NCI-H1105 (cell line): ENCODE data around the gene UGGT2.

ENCODE experiments used
- DNase-seq: peaks from one replicate; lab custom pipeline; 2025; lab: John Stamatoyannopoulos, UW

UGGT2 gene, protein sequence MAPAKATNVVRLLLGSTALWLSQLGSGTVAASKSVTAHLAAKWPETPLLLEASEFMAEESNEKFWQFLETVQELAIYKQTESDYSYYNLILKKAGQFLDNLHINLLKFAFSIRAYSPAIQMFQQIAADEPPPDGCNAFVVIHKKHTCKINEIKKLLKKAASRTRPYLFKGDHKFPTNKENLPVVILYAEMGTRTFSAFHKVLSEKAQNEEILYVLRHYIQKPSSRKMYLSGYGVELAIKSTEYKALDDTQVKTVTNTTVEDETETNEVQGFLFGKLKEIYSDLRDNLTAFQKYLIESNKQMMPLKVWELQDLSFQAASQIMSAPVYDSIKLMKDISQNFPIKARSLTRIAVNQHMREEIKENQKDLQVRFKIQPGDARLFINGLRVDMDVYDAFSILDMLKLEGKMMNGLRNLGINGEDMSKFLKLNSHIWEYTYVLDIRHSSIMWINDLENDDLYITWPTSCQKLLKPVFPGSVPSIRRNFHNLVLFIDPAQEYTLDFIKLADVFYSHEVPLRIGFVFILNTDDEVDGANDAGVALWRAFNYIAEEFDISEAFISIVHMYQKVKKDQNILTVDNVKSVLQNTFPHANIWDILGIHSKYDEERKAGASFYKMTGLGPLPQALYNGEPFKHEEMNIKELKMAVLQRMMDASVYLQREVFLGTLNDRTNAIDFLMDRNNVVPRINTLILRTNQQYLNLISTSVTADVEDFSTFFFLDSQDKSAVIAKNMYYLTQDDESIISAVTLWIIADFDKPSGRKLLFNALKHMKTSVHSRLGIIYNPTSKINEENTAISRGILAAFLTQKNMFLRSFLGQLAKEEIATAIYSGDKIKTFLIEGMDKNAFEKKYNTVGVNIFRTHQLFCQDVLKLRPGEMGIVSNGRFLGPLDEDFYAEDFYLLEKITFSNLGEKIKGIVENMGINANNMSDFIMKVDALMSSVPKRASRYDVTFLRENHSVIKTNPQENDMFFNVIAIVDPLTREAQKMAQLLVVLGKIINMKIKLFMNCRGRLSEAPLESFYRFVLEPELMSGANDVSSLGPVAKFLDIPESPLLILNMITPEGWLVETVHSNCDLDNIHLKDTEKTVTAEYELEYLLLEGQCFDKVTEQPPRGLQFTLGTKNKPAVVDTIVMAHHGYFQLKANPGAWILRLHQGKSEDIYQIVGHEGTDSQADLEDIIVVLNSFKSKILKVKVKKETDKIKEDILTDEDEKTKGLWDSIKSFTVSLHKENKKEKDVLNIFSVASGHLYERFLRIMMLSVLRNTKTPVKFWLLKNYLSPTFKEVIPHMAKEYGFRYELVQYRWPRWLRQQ (N-terminal part only)

DNA sequence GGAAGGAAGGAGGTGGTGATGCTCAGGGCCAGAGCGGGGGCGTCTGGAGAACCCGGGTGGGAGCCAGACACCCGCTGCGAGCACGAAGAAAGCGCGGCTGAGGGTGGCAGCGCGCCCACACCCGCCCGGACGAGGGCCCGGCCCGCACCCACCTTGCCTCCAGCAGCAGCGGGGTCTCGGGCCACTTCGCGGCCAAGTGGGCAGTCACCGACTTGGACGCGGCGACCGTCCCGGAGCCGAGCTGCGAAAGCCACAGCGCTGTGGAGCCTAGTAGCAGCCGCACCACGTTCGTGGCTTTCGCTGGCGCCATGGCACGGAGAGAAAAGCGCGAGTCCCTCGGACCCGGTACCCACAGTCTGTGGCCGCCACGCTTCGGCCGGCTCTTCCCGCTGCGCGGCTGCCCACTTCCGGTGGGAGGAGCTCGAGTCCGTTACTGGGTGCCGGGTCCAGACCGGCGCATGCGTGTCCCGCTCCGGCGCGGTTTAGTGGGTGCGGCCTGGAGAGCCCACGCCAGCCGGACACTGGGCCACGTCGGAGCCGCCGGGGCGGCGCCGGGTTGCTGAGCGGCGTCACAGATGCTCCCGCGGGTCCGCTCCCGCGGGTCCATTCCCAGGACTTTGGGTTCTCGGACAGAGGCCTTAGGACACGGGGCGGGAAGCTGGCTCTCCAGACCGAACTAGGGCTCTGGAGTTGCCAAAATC, at the start of gene UGGT2:
Gene UGGT2 (minus strand): TSS at position 399 of the 701 bp plus-strand sequence. CDS start 89 bp downstream, at position 310.
- peak; percentile 68 for DNase-seq

DNA sequence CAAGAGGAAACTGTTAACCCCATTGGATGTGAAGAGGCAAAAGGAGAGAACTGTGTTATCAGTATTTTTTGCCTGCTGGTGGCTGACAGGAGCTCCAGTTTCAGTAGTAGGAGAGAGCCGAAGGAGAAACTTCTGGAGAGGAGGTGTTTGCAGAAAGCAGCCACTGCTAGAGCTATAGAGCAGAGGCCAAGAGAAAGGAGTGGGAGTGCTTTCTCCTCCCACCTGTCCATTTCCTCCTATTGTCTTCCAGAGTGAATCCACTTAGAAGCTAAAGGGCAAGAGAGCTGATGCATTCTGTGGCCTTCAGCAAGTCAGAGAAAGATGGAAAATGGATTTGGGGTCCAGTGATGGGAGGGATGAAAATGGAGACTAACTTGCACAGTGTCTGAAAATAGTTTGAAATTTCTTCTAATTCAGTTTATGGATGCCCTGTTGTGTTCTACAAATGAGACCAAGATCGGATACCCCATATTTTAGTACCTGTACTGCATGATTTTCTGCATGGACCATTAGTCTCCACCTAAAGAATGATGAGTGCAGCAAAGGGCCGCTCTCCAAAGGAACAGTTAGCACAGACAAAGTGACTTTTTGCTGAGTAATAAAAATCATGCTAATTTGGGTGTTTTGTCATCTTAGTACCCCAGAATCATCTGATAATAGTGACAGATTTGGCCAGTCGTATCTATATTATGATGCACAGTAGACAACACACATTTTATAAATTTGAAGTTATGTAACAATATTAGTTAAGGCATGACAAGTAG, 47.4 kb upstream of the UGGT2 start:
- DNase-seq, result no peak

DNA sequence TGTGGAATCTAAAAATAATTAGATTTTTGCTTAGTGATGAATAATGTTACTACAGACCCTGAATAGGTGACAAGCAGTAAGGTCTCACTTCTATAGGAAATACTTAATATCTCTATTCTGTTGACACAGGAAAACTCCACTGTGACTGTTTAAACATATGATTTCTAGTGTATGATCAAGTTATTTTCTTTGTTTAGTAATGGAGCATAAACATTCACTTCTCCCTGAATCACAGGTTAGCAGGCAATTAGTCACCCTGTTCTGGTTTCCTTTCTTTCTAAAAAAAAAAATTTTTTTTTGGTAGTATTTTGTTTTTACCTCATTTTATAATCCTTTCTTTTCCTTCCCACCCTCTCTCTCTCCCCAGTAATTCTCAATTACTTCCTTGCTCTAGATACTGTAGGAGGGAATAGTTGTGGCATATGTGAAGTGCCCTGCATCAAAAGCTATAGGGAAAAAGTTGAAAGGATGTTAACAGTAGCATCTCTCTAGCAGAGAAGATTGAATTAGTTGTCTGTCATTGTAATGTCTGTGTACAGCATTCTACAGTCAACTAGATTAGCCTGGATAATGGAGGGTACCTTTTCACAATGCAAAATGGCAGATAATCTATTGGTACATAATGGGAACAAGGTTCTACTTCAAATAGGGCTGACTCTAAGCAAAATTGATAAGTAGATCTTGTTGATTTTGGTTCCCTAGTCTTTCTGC, 40.2 kb upstream of the UGGT2 start:
- DNase-seq, result no peak

DNA sequence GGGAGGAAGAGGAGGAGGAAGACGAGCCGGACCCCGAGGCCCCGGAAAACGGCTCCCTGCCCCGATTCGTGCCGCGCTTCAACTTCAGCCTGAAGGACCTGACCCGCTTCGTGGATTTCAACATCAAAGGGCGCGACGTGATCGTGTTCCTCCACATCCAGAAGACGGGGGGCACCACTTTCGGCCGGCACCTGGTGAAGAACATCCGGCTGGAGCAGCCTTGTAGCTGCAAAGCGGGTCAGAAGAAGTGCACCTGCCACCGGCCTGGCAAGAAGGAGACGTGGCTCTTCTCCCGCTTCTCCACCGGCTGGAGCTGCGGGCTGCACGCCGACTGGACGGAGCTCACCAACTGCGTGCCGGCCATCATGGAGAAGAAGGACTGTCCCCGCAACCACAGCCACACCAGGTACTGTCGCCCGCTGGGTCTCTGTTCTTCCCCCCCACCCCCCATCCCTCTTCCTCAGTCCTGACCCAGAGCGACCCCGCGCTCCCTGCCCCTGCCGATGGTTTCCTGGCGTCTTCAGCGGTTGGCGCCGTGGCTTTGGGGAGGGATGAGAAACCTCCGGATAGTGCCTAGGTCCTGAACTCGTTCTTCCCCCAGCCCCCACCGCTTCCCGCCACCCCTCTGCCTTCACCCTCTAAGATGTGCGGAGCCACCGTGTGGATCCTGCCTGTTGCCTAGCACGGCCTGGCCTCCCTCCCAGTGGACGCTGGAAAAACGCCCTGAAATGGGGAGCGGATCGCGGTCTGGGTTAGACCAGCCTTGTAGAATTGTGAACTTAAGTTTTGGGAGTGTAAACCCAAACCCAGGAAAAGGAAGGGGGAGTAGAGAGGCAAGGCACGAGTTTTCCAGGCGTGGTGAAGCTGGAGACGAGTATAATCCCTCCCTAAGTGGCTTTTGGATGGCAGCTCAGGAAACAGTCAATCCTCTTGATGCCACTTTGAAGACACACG, 38.2 kb upstream of the UGGT2 start:
- peak; percentile 22 for DNase-seq

DNA sequence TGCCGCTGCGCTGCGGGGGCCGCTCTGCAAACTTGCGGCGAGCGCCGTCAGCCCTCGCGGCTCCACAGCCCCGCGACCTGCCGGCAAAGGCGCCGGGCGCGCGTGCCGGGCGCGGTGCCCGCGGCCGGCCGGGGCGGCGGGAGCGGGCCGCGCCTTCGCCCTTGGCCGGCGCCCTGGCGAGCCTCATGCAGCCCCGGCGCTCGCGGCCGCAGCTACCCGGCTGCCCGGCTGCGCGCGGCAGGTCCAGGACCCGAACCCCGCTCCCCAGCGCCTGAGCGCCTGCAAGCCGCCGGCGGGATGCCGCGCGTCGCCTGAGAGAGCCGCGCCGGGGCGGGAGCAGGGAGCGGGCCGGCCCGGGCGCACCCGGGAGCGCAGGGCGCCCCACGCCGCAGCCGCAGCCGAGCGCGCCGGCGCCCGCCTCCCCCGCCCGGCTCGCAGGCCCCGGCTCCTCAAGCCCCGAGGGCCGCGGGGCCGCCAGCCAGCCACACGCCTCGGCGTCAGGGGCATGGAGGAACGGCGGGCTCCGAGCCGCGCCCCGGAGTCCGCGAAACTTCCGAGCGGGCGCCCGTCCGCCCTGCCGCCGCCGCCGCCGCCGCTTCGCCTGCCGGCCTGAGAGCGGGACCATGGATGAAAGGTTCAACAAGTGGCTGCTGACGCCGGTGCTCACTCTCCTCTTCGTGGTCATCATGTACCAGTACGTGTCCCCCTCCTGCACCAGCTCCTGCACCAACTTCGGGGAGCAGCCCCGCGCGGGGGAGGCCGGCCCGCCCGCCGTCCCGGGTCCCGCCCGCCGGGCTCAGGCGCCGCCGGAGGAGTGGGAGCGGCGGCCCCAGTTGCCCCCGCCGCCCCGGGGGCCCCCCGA, 37.3 kb upstream of the UGGT2 start:
- DNase-seq, result no peak

DNA sequence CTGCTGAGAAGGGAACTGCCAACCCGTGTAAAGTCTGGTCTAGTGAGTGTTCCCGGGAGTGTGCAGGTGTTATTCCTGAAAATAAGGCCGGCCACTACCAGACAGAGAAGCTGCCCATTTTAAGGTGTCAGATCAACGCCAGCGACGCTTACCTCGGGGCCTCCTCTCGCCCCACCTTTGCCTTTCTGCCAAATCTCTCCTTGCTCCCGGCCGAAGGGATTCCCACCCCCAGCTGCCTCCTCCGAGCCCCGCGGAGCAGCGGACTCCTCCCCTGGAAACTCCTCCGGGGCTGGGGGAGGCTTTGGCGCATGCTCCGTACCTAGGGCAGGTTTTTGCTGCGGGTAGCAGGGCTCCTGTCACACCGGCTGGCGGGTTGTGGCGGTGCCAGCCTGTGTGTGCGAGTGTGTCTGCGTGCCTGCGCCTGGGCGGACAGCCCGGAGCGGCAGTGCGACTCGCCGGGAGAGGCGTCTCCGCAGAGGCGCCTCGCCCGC, 36.6 kb upstream of the UGGT2 start, which contains the start of gene HS6ST3:
Gene HS6ST3 (plus strand): TSS at position 359 of the 491 bp plus-strand sequence.
- DNase-seq, result peak; percentile 57

DNA sequence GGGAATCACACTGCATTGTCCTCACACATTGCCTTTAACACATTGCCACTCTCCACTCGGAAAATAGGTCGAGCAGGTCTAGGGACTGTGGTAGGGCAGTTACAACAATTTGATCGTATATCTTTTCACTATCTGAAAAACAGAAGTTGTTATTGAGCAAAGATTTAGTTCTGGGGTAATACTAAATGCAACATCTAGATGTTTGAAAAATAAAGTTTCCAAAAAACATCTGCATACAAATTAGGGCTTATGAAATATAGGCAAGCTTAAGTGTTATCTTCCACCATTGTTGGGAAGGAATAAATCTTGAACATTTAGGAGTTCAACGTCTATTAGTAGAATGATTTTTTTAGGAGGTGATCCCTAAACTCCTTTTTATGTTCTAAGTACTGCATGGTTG, 35.9 kb upstream of the UGGT2 start:
- DNase-seq, result no peak

DNA sequence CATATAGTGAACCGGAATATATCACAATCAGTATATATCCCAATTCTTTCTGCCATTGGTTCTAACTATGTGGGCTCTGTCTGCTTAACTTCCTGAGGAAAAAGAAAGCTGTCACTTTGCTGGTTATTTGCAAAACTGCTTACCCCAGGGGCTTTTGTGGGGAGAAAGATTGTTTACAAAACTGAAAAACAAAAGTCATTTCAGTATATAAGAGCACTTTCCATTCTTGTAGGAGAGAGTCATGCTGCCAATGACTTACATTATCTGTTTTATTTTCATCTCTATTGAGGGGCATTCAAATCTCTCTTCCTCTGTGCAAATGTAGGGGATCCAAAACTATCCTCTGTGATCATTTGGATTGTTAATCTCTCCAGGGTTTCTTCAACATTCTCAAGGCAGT, 33.5 kb upstream of the UGGT2 start:
- no peak for DNase-seq

DNA sequence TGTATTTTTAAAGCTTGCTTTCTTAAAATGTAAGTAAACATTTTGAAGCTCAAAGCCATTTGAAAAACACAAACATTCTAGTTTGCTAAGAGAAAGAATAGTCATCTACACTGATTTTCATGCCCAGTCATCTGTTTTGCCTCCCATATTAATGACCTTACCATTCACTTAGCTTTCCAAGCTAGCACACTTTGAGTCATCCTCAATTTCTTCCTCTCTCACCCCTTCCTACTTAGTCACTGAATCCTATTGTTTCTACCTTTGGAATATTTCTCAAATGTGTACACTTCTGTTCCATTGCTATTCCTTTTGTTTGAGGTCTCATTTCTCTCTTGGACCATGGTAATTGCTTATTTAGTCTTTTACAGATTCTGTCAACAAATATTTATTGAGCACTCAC, 29.4 kb upstream of the UGGT2 start:
- no peak for DNase-seq

DNA sequence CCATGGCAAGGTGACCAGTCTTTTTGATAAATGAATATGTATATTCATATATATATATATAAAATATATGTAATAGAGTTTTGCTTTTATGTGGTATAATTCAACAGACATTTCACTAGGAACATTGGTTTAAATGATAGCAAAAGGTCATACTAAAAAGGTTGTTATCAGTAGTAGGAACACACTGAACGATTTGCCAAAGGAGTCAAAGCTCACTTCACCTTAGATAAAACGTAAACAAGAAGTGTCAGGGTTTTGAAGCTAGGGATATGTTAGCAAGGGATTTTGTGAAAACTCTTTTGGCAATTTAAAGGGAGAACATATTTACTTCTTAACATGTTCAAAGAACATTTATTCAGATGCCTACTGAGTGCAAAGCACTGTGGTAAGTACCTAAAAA, 28.7 kb upstream of the UGGT2 start:
- no peak for DNase-seq

DNA sequence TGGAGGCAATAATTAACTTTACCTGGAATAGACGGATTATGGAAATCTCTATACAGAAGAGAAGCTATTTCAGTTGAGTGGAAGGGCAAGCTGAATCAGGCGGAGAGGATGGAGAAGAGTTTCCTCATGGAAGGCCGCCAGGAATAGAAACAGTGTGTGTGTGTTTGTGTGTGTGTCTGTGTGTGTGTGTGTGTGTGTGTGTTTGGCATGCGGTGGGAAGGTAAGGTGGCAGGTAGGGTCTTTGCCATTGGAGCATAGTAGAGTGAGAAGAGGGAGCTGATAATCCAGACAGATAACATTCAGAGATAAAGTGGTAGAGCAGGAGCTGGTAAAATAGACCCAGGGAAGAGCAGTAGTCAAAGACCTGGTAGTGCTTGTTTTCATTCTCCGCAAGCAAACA, 27.5 kb upstream of the UGGT2 start:
- no peak for DNase-seq

DNA sequence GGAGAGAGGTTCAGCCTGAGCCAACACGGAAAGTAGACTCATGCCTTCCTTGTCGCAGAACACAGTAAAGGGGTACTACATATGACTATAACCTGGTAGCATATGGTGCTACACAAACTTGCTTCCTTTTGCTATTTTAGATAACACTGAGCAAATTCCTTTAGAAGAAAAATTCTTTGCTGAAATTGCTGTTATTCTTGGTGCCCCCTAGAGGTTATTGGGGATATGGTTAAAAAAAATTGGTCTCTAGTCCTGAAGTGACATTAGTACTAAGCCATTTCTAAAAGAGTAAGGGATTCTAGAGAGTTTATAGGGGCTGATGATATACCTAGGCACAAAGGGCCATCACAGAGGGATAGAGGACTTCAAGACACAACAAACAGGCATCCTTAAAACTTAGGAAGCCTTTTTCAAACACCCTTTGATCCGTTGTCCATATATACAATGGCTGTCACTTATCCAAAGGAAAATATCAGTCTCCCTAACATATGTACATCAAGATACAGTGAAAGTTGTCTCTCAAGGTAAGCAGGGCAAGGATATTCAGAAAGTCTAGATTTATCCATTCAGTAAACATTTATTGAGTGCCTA, 22.8 kb upstream of the UGGT2 start:
- no peak for DNase-seq

DNA sequence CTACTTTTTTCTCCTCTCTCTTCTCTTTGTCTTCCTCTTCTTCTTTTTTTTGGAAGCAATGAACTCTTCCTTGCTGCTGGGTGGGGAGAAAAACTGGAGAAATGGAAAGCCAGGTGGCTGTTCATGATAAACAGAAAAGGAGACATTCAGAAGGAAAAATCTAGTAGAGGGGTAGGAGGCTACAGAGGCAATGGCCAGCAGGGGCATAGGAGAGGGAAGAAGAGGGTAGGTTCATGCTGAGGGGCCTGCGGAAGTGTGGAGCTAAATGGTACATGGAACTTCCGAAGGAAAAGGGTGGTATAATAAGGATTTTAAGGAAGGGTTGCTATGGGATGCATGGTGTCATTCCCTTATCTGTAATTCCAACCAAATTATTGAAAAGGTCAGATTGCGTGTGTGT, 19.2 kb upstream of the UGGT2 start:
- no peak for DNase-seq

DNA sequence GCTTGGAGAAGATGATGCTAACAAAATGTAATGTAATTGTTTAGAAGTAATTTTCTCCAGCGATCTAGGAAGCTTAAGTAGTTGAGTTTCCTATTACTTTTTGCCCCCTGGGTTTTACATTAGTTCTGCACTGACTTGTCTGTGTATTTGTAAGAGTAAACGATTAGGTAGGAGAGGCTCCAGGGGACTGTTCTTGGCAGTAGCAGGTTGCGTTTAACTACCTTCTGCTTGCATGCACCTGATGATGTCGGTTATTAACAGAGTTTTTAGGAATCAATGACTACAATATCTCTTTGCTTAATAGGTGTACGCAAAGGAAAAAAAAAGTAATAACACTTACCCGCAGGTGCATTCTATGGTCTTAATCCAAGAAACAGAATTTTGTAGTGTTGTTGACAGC, 18.3 kb upstream of the UGGT2 start:
- peak; percentile 72 for DNase-seq

DNA sequence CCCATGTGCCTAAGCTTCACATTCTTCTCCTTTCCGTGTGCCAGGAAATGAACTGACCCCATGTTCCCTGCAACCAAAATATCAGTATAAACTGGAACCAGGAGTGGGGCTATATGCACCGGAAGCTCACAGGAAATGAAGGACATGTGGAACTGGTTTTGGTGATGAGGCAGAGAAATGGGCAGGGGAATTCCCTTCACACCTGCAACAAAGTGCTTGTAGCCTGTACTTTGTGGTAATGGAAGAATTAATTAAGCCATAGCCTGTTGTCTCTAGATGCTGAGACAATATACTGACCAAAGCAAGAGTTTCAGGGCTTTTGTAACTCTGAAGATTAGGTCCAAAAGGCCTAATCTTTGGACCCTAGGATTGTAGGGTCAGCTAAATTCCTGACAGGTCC, 15.5 kb upstream of the UGGT2 start:
- DNase-seq, result no peak

DNA sequence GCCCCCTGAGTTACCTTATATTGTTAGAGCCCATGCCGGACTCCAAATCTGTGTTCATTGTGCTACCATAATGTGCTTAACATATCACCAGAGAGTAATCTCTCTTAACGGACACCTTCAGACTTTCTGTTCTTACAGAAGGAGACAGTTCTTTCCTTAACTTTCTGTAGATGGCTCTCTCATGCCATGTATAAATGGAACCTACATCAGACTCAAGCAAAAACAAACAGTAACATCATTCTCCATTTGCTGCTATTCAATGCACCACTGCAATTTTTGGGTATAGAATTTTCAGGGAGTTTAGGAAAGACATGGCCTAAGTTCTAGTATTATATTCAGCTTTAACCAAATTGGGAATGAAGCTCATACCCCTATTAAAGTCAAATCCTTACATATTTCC, 12.6 kb upstream of the UGGT2 start:
- no peak for DNase-seq

DNA sequence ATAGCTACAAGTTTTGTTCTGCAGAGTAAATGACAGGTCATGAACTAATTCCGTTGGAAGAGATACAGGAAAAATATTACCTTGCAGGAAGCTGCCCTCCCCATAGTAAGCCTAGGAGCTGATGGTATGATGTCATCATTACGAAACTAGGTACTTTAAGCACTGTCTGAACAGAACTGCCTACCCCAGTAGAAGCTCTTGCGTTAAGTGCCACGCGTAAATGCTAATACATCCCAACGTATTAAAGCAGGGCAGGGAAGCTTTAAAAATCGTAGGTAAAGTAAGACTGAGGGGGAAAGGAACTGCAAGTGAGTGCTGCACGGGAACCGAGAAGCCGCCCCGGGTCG, 572 bp downstream of the UGGT2 start:
- no peak for DNase-seq
